Loucy (cell line): ENCODE results near the gene TESPA1.

Experiments
- H2AFZ ChIP-seq: fragments of 200-600 bp; sonication (generic); 2 replicates; pipeline ENCODE4 v1.6.0; 2016; ENCODE audit warnings: antibody characterized with exemption, mild to moderate bottlenecking, low read length, moderate library complexity
- H3F3A ChIP-seq: fragments of 200-600 bp; 2 replicates; pipeline ENCODE4 v1.6.0; 2016; ENCODE audit warnings: antibody characterized with exemption, low read depth, mild to moderate bottlenecking
- H3K27me3 ChIP-seq: fragments of 200-600 bp; sonication (generic); 2 replicates; pipeline ENCODE4 v1.6.1; 2014; ENCODE audit warnings: low read length, mild to moderate bottlenecking; ENCODE audit not compliant: insufficient read depth, poor library complexity, severe bottlenecking
- H3K36me3 ChIP-seq: fragments of 200-600 bp; sonication (generic); 2 replicates; pipeline ENCODE4 v1.6.1; 2016; ENCODE audit warnings: low read length; ENCODE audit not compliant: insufficient read depth
- H3K4me1 ChIP-seq: fragments of 200-600 bp; sonication (generic); 2 replicates; pipeline ENCODE4 v1.5.1; 2014; ENCODE audit warnings: low read length, mild to moderate bottlenecking; ENCODE audit not compliant: insufficient read depth, poor library complexity, severe bottlenecking
- H3K4me2 ChIP-seq: fragments of 200-600 bp; sonication (generic); 2 replicates; pipeline ENCODE4 v1.6.0; 2014; ENCODE audit warnings: antibody characterized with exemption, low read length, low read depth, mild to moderate bottlenecking; ENCODE audit not compliant: poor library complexity, severe bottlenecking
- H3K4me3 ChIP-seq: fragments of 200-600 bp; sonication (generic); 2 replicates; pipeline ENCODE4 v1.5.1; 2014; ENCODE audit warnings: low read length, mild to moderate bottlenecking, mixed read lengths; ENCODE audit not compliant: poor library complexity, severe bottlenecking
- H3K79me2 ChIP-seq: fragments of 200-600 bp; sonication (generic); 2 replicates; pipeline ENCODE4 v1.6.1; 2014; ENCODE audit warnings: low read length; ENCODE audit not compliant: insufficient read depth
- H3K9ac ChIP-seq: fragments of 200-600 bp; sonication (generic); 2 replicates; pipeline ENCODE4 v1.6.0; 2014; ENCODE audit warnings: mild to moderate bottlenecking, low read depth, low read length, moderate library complexity; ENCODE audit not compliant: poor library complexity, severe bottlenecking
- H3K9me2 ChIP-seq: fragments of 200-600 bp; sonication (generic); replicated peaks from 2 replicates; pipeline ENCODE4 v1.6.1; 2016; ENCODE audit warnings: low read depth, low read length, mixed read lengths
- H3K9me3 ChIP-seq: fragments of 200-600 bp; sonication (generic); 2 replicates; pipeline ENCODE4 v1.6.1; 2014; ENCODE audit warnings: mild to moderate bottlenecking, antibody characterized with exemption, low read length, low read depth; ENCODE audit not compliant: insufficient read depth
- H4K20me1 ChIP-seq: fragments of 200-600 bp; sonication (generic); 2 replicates; pipeline ENCODE4 v1.6.0; 2014; ENCODE audit warnings: antibody characterized with exemption, low read length, mild to moderate bottlenecking; ENCODE audit not compliant: insufficient read depth, poor library complexity, severe bottlenecking
- EZH2phosphoT487 ChIP-seq: fragments of 200-600 bp; IDR thresholded peaks from 2 replicates; pipeline ENCODE4 v1.6.1; 2018; ENCODE audit warnings: antibody characterized with exemption, mild to moderate bottlenecking, moderate library complexity, borderline replicate concordance
- TF ChIP-seq, protein P1 (sequence below): fragments of 200-600 bp; sonication (generic); conservative IDR thresholded peaks from 2 replicates; pipeline ENCODE4 v1.5.1; 2014; ENCODE audit warnings: mild to moderate bottlenecking, antibody characterized with exemption, low read length

The TESPA1 gene

DNA sequence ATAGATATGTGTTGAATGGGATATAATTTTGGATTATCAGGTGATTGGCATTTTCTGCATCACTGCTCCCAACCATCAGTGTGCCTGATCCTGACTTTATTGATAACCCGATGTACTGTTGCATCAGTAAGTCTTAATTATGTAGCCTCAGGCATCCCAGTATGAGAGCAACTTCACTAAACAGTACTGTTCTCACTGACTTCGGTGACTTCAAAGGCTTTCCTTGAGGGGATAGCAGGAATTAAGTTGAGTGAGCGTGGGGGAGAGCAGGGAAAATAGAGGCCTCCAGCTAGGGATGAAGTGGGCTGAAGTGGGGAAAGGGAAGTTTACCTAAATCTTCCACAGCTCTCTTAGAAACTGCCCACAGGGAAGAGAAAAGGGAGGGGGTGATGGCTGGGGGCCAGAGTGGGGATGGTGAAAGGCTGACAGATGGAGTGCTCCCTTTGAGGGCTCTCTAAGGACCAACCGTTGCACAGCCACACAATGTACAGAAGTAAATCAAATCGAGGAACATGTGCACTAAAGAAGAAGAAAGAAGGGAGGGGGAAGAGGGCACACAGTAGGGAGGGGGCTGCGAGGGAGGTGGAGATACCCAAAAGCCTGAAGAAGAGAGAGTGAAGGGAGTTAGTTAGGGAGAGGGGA, 24.5 kb upstream of the TESPA1 start:
- H4K20me1 ChIP-seq = no peaks in the 10 kb centered on the region
- H3K9ac ChIP-seq = no peak overlapping the region
- H3K36me3 ChIP-seq = no peaks in the 10 kb centered on the region
- no peak overlapping the region for H3K4me3 ChIP-seq
- no peaks in the 10 kb centered on the region for H3K9me2 ChIP-seq
- H3F3A ChIP-seq = no peaks in the 10 kb centered on the region
- H3K79me2 ChIP-seq = no peaks in the 10 kb centered on the region
- H3K9me3 ChIP-seq = no peaks in the 10 kb centered on the region
- no peak overlapping the region for H2AFZ ChIP-seq
- TF ChIP-seq, protein P1, sequence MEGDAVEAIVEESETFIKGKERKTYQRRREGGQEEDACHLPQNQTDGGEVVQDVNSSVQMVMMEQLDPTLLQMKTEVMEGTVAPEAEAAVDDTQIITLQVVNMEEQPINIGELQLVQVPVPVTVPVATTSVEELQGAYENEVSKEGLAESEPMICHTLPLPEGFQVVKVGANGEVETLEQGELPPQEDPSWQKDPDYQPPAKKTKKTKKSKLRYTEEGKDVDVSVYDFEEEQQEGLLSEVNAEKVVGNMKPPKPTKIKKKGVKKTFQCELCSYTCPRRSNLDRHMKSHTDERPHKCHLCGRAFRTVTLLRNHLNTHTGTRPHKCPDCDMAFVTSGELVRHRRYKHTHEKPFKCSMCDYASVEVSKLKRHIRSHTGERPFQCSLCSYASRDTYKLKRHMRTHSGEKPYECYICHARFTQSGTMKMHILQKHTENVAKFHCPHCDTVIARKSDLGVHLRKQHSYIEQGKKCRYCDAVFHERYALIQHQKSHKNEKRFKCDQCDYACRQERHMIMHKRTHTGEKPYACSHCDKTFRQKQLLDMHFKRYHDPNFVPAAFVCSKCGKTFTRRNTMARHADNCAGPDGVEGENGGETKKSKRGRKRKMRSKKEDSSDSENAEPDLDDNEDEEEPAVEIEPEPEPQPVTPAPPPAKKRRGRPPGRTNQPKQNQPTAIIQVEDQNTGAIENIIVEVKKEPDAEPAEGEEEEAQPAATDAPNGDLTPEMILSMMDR = no peak
- no peak for TF ChIP-seq EZH2phosphoT487
- H3K4me2 ChIP-seq = no peak overlapping the region
- H3K4me1 ChIP-seq = no peaks in the 10 kb centered on the region
- H3K27me3 ChIP-seq = peaks cover 22% of the 10 kb centered on the region

DNA sequence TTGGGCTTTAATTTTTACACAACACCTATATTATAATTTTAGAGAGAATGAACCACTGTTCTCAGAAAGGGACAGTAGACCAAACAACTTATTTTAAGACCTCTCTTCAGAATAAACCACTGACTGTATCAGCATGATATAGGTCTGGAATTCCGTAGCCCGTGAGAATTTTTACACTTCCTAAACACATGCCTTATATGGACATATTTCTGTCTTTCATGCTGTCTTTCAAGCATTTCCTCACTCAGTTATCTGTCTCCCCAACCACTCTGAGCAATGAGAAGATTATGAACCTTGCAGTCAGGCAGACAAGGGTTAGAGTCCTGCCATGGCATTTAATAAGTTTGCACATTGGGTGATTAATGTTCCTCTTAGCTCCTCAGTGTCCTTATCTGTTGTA, 17.8 kb upstream of the TESPA1 start:
- Histone ChIP-seq H3K9me2 (no peaks in the 10 kb centered on the region), H3F3A (no peaks in the 10 kb centered on the region), H3K9me3 (no peaks in the 10 kb centered on the region), H4K20me1 (no peaks in the 10 kb centered on the region), H3K4me2 (no peak overlapping the region), H3K36me3 (no peaks in the 10 kb centered on the region), H3K4me3 (no peak overlapping the region), H3K9ac (no peak overlapping the region), H2AFZ (no peak overlapping the region), H3K4me1 (no peaks in the 10 kb centered on the region), H3K27me3 (no peaks in the 10 kb centered on the region), H3K79me2 (no peaks in the 10 kb centered on the region)
- TF ChIP-seq EZH2phosphoT487 = no peak
- TF ChIP-seq, protein P1 = no peak

DNA sequence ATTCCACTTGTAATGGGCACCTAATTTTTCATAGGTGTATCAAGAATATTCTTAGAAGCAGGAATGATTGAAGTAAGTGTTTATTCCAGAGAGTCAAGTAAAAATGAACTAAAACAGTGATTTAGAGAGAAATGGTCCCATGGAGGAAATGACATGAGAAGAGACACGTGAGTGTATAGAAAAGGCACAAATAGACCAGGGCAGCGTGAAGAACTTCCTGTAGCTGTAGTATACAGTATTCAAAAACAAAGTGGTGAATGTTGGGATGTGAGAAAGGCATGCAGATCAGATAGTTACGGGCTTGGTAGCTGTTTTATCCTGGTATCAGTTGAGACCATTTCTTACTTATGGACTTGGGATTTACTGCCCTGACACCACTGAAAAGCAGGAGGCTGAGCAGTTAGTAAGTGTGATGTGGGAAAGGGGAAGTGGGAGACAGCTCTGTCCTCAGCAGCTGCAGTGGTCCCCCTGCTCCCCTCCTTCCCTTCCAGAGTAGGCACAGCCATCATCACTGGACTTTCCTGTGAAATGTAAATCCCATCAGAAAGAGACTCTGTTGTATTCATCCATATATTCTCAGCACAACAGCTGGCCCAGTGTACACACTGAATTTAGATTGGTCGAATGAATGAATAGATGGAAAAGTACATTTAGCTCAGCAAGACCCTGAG, 16.8 kb upstream of the TESPA1 start:
- H3K9ac ChIP-seq = no peak overlapping the region
- no peaks in the 10 kb centered on the region for H3K36me3 ChIP-seq
- H3K4me3 ChIP-seq = no peak overlapping the region
- no peaks in the 10 kb centered on the region for H3K79me2 ChIP-seq
- no peak overlapping the region for H2AFZ ChIP-seq
- H3K9me3 ChIP-seq = no peaks in the 10 kb centered on the region
- no peaks in the 10 kb centered on the region for H4K20me1 ChIP-seq
- no peaks in the 10 kb centered on the region for H3K27me3 ChIP-seq
- TF ChIP-seq, protein P1 = no peak
- TF ChIP-seq EZH2phosphoT487 = no peak
- H3K9me2 ChIP-seq = no peaks in the 10 kb centered on the region
- H3F3A ChIP-seq = no peaks in the 10 kb centered on the region
- H3K4me1 ChIP-seq = no peaks in the 10 kb centered on the region
- no peak overlapping the region for H3K4me2 ChIP-seq
